ENCODE data around the gene POMGNT1.

Gene POMGNT1

GRCh38 chr1:46157916-46158311 lies 40.3 kb downstream of the POMGNT1 start:
- no peak for DNase-seq (ENCODE audit: low read depth in 2 of 2)

GRCh38 chr1:46153732-46154131 lies 44.5 kb downstream of the POMGNT1 start:
- DNase-seq (ENCODE audit: low read depth in 2 of 2), result no peak

- no peak for DNase-seq (ENCODE audit: low read depth in 2 of 2)
Measured at GRCh38 chr1:46153228-46153627, 45.0 kb downstream of the POMGNT1 start.

- no peak for DNase-seq (ENCODE audit: low read depth in 2 of 2)
Measured at GRCh38 chr1:46152016-46152415, 46.2 kb downstream of the POMGNT1 start.

GRCh38 chr1:46150085-46150484 lies 48.1 kb downstream of the POMGNT1 start:
- DNase-seq (ENCODE audit: low read depth in 2 of 2), result no peak

- DNase-seq (ENCODE audit: low read depth in 2 of 2), result no peak
Measured at GRCh38 chr1:46148318-46148717, 49.9 kb downstream of the POMGNT1 start.
